GM18861 (cell line): ENCODE results near the gene RNF130.

Experiments
- ATAC-seq: cut with Tn5 transposase; IDR thresholded peaks from one replicate; pipeline ENCODE4 v1.9.1; 2021; ENCODE audit not compliant: unreplicated experiment

Gene RNF130

DNA sequence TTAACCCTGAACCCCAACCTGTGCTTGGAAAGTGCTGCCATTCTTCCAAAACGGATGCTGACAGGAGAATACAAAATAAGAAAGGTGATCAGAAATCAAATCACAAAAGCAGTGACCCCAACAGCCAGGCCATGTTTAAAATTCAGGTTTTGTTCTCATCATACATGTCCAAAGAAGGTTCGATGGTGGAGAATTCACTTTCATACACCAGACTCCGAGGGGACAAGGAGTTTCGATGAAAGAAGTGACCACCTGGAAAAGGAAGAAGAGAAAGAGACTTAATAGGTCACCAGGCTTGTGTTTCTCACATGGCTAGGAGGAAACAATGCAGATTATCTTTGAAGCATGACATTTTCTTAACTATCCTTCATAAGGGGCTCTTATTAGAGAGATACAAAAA is 151.4 kb downstream of the RNF130 start:
- ATAC-seq: no peak

DNA sequence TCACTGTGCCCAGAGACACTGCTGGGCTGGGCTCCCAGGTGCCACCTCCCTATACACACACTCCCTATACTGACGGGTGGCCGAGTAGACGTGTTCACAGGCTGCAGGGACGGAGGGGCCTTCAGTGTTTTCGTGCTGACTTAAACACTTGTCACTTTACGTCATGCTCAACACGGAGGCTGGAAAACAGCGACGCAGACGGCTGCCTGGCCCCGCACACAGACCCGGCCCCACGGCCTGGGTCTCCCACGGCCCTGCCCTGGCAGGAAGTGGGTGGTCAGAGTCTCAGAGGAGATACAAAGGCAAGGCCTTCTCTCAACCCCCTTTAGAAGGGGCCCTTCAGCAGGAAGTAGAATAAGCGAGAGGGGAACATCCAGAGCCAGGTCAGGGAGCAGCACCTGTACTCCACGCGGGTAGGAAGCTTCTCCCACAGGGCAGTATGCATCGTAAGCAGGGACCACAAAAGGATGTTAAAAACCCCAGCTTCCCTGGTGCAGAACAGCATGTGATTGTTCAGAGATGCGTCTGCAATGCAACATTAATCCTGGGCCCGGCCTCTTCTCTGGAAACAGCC is 152.0 kb downstream of the RNF130 start:
- ATAC-seq: no peak

DNA sequence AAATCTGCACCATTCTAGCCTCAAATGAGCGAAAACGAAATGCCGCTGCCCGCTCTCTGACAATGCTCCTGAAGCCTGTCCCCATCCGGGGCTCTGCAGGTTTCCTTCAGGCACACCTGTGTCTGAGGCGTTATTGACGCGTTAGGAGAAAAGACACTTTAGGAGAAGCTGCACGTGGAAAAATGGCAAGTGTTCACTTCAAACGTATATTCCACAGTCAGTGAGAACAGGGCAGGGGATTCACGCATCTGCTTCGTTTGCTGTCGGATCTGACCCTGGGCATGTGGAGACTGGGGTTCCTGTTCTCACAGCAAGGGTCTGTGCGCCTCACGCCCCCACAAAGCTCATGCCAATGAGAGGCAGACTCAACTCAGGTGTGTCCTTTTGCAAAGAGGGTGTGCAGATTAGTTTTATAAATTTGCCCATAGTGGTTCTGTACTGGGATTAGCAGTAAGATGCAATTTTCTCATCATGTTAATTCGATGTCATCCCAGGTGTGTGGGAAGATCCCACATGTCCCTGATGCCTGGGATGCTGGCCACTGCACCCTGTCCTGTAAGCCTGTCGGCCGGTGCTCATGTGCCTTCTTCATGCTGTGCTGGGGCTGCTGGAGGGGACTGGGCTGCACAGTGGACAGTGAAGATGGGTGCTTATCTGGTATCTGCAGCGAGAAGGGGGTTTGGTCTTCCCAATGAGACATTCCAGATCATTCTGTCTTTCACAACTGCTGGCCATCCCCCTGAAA is 152.6 kb downstream of the RNF130 start:
- no peak for ATAC-seq

DNA sequence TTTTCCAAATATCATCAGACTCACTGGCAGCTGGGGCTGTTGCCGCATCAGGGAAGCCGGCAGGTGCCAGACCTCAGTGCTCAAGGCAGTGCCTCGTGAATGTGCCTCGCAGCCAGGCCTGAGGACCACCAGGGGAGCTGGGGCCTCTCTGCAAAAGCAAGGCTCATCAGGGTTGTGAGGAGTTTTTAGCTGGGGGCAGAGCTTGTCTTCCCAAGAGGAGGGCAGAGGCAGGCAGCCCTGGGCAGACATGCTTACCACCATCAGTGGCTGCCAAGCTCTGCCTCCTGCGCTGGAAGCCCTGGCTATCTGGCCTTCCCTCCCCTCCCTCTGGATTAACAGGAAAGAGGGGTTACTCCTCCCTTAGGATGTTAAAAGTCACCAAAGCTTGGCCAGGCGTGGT is 155.0 kb downstream of the RNF130 start:
- ATAC-seq: no peak

DNA sequence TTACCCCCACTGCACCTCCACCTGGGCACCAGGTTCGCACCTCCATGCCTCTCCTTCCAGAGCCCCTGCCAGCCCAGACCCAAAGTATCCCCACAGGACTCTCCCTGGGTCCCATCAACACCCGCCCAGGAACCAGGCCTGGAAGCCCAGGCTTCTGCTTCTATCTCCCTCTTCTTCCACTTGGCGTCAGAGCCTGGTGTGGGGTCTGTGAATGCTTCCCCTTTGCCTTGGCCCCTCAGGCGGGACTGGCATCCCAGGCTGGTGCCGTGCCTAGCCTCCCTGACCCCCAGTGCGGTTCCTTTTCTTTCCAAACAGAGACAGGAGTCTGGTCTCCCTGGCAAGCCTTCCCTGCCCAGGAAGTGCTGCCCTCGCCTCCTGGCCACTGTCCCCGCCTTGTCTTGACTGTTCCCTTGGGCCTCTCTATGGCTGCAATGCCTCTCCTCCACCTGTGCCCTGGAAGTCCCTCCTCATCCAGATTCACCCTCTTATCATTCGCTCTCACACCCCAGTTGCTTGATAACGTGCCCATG is 156.1 kb downstream of the RNF130 start:
- no peak for ATAC-seq

DNA sequence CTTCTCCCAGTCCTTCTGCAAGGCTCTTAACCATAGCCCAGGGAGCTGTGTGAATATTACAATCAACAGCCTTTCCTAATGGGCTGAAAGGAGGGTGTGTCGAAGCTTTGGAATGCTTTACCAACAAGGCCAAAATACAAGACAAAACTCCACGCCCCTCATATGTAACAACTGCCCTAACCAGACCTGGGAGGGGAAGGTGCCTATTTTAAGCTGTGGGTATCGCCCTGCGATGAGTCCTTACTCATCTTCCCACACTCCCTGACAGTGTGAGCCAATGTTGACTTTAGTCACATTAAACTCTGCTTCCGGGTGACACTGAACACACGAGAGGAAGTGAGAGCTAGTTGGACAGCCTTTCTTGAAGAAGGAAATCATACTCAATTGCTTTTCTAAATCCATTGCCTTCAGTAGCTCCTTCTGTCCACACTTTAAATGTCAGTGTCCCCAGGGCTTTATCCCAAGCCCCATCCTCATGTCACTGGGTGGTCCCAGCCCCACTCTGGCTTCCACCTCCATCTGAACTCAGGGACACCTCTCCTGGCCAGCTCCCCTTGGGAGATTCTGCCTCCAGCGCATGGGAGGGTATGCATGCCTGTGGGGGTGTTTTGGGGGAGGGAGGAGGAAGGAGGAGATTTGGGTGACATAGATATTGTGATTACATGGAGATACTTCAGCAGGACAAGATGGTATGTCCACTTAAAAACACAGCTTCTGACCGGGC is 157.4 kb downstream of the RNF130 start:
- no peak for ATAC-seq

DNA sequence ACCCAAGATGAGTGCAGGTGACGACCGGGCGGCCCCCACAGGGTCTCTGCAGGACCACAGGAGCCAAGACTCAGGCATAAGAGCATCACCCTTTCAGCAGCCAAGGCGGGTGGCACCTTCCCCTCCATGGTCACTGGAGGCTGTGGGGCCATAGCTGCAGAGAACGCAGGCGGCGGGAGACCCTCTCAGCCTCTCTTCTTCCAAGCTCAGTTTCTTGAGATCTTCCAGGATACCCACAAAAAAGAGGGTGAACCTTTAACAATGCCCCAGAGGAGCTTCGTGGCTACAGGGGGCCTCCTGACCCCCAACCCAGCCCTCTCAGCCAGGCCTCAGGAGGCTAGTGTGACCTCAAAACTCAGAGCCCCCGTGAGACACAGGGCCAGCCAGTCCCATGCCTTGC is 158.1 kb downstream of the RNF130 start:
- no peak for ATAC-seq

DNA sequence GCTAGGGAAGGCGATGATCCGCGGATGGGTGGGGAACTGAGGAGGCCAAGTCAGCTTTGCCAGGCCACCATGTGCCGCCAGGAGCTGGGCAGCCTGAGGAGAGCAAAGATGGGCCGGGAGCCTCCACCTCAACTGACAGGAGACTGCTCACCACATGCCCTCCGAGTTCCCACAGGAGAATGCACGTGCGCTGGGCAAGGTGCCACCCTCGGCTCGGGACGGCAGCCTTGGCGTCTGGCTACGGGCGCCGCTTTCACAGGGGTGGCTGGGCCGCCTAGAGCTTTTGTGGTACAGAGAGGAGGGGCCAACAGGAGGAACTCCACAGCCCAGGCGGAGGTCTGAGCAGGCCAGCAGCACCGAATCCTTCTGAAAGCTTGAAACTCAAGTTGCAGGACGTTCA is 158.6 kb downstream of the RNF130 start:
- no peak for ATAC-seq

DNA sequence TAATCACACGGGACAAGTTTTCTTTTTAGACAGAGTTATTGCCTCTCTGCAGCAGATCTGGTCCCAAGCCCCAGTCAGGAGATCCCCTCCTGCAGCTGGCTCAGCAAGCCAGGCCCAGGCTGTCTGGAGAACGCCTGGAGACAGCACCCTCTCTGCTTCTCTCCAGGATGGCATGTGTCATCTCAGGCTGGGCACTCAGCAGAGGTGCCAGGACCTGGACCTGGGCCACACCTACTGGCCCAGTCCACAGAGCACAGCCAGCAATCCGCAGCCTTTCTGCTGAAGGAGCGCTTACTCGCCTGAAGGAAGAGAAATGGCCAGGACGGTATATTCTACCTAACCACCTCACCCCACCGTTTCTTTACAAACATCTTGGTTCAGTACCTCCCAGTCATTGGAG is 159.2 kb downstream of the RNF130 start:
- ATAC-seq: no peak

DNA sequence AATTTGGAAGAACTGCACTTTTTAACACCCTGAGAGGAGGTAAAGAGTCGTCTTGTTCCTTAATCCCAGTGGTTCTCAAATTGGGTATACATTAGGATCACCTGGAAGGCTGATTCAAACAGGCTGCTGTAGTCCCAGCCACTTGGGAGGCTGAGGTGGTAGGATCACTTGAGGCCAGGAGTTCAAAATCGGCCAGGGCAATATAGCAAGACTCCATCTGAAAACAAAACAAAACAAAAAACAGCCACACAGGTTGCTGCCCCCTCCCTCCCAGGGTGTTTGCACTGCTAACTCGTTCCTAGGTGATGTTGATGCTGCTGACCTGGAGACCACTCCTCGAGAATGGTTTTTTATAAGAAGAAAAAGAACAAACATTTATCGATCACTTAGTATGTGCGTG is 162.3 kb downstream of the RNF130 start:
- no peak for ATAC-seq

DNA sequence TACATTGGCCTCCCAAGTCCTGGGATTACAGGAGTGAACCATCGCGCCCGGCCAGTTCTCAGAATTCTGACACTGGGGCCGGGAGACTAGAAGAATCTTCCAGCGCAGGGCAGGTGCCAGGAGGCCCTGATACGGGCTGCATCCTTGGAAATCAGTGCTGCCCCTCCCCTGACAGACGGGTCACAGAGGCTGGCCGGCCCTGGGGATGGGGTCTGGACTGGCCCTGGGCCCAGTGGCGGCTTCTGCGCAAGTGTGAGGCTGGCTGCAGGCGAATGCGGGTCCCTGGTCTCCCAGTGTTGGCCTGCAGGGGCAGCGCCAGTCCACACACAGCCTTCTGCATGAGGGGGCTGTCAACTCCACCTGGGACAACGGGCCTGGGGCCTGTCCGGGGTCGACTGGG is 163.0 kb downstream of the RNF130 start:
- no peak for ATAC-seq

DNA sequence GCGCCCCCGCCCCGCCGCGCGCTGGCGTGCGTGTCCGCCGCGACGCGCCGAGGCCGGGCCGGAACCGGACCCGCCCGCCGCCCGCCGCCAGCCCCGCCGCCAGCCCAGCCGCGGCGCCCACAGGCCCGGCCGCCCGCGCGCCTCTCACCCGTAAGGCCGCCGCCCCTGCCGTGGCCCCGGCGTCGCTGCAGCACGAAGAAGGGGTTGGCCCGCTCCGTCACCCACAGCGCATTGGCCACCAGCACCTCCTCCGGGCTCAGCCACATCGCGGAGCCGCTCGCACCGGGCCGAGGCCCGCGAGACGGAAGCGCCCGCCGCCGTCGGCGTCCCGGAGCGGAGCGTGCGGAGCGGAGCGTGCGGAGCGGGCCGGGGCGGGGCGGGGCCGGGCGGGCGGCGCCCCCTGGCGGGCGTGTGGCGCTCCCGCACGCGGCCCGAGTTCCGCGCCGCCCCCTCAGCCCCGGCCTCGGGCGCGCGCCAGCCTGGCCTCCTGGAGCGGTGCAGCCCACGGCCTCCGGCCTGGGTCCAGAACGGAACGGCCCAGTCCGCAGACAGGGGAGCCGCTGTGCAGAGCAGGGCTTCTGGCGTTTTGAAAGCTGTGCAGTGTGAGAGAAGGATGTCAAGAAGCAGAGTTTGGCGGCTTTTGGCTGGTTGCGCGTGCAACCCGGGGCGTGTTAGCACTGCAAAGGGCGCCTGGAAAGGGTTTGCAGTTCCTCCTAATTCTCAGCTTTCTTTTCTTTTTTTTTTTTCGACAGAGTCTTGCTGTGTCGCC is 163.8 kb downstream of the RNF130 start, which contains the start of gene TBC1D9B:
TSS of gene TBC1D9B (minus strand) at position 342 of the 769 bp plus-strand sequence. CDS start at position 266, 76 bp downstream.
- peak; percentile 83 for ATAC-seq

DNA sequence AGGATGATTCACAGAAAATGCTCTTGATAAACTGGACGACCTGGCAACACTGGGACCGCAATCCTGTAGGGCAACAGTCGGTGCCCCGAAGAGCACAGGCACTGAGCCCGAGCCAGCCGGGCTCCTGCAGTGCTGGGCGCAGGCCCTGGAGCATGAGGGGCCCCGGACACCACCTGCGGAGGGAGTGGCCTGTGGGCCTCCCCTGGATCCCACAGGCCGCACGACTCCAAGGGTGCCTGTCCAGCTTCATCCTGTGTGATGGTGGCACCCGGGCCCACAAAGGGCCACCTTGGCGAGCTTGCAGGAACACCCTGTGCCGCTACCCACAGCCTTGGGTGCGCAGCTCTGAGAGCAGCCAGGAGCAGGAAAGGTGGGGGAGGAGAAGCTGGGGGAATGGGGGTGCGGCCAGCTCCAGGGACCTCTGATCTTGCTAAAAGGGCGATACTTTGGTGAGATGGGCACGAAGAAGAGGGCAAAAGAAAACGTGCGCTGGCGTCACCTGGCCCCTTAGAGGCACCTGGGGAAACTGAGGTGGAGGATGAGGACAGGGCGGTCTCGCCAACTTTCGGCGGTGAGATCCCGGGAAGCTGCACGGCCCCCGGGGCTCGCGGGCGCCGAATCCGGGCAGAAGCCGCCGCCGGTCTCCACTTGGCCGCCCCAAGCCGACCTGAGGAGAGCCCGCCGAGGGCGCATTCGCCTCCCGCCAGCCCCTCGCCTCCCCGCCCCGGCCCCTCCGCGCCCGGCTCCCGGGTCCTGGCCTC is 164.6 kb downstream of the RNF130 start:
- no peak for ATAC-seq

DNA sequence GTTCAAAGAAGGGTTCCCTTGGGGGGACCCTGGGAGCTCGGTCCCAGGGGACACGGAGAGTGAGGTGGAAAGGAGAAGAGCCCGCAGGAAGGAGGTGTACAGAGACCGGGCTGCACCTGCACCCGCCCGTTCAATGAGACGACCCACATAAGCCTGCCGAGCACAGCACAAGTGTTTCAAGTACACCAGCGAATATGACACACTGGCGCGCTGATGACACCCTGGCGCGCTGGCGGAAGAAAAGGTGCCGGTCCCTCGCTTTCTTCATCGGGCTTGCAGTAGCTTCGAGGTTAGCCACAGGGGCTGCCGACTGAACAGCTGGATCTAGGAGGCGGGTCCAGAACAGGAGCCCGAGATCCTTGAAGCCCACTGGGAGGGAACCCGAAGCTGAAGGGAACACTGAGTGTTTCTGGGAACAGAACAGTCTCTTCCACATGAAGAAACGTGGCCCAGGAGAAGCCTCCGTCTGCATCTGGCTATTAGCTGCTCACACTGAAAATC is 165.2 kb downstream of the RNF130 start:
- no peak for ATAC-seq

DNA sequence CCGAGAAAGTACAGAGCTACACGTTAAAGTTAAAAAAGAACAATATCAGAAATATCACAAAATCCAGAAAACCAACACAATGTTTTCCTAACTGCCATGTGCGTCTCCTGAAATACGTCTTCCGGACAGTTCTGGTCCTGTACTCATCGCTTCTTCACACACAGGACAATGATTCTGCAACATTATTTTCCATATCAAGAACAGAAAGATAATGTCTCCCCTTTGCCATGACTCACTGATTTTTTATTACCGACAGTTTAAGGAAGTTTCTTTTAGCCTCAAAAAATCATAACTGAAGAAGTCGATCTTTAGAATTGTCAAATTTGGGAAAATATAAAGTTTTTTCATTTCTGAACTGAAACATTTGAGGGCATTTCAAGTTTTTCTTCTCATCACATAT is 166.4 kb downstream of the RNF130 start:
- no peak for ATAC-seq
